K562 (cell line): ENCODE data around the gene OR52W1. TPM values are rescaled to one million over a fixed set of nuclear protein-coding genes. Genes with fewer than 3 reads are reported as not detected.

ENCODE experiments used
- ATAC-seq: fragments of 200-7000 bp; cut with Tn5 transposase; 3 replicates; pipeline ENCODE4 v1.9.1; 2020; ENCODE audit warnings: moderate library complexity
- BruUV-seq: library from RNA; stranded (reverse); fragments of 400-500 nt; replicated peaks from 2 replicates; lab custom pipeline; 2021; lab: Mats Ljungman, UMichigan
- CTCF ChIA-PET: fragments of 300-600 bp; formaldehyde crosslinking; extraction: SDS; loops from one replicate; lab custom pipeline; 2021; ENCODE audit warnings: low intra/inter-chr PET ratio; lab: Yijun Ruan, JAX
- POLR2A ChIA-PET: fragments of 300-600, 350-650 bp; sonication (Branson Sonifier 250); formaldehyde crosslinking; extraction: SDS; loops from one replicate; lab custom pipeline; 2021; ENCODE audit warnings: antibody characterized with exemption, inconsistent platforms; lab: Yijun Ruan, JAX
- DNase-seq, 4 experiments: peaks; one replicate each; pipeline versions ENCODE4 v3.0.0 to v3.0.0-alpha.2; 2011 to 2018; ENCODE audit warnings: low spot score in 3 of 4, mixed read lengths in 3 of 4; ENCODE audit errors: extremely low read depth in 1 of 4
- FAIRE-seq: peaks from 2 replicates; lab custom pipeline; 2011; peaks lifted over from hg19 to GRCh38; lab: Jason Lieb, UNC
- H2AFZ ChIP-seq: 2 replicates; pipeline ENCODE4 v1.6.0; 2011; ENCODE audit warnings: low read depth, low read length, control low read depth, inconsistent platforms
- H3K27ac ChIP-seq: fragments of 200-600 bp; 3 replicates; pipeline ENCODE4 v1.8.0; 2011; ENCODE audit warnings: low read depth, mild to moderate bottlenecking, control low read depth, inconsistent platforms, low read length, moderate library complexity, mixed read lengths; ENCODE audit errors: extremely low read depth
- H3K27me3 ChIP-seq, 2 experiments: fragments of 300-600 bp in 1 of 2; 2 replicates in 1 of 2; 3 replicates in 1 of 2; pipeline versions ENCODE4 v1.6.0 to v1.8.0; 2011; ENCODE audit warnings: inconsistent platforms in 2 of 2, low read length in 2 of 2, mild to moderate bottlenecking in 1 of 2, mixed read lengths in 1 of 2, moderate library complexity in 1 of 2; ENCODE audit not compliant: control insufficient read depth in 2 of 2, insufficient read depth in 2 of 2
- H3K36me3 ChIP-seq: fragments of 300-600 bp; 3 replicates; pipeline ENCODE4 v1.8.0; 2011; ENCODE audit warnings: mild to moderate bottlenecking, low read length, inconsistent platforms; ENCODE audit not compliant: control insufficient read depth, insufficient read depth
- H3K4me1 ChIP-seq, 2 experiments: fragments of 200-600 bp in 1 of 2; replicated peaks in 1 of 2; 2 replicates in 1 of 2; 3 replicates in 1 of 2; pipeline versions ENCODE4 v1.5.1 to v1.8.0; 2011; ENCODE audit warnings: inconsistent platforms in 2 of 2, low read length in 2 of 2, mild to moderate bottlenecking in 1 of 2, mixed read lengths in 1 of 2, moderate library complexity in 1 of 2; ENCODE audit not compliant: control insufficient read depth in 2 of 2, insufficient read depth in 2 of 2
- H3K4me2 ChIP-seq: 2 replicates; pipeline ENCODE4 v1.6.1; 2011; ENCODE audit warnings: low read length, control low read depth, inconsistent platforms, mixed read lengths; ENCODE audit not compliant: insufficient read depth
- H3K4me3 ChIP-seq: fragments of 200-600 bp; sonication (generic), shearing (Covaris generic); 2 replicates; pipeline ENCODE4 v1.5.1; 2016; ENCODE audit warnings: control low read depth, inconsistent platforms
- H3K79me2 ChIP-seq: fragments of 200-600 bp; 3 replicates; pipeline ENCODE4 v1.8.0; 2011; ENCODE audit warnings: low read length, inconsistent platforms; ENCODE audit not compliant: control insufficient read depth, insufficient read depth
- H3K9ac ChIP-seq, 2 experiments: 2 replicates each; pipeline versions ENCODE4 v1.6.0 to v1.6.1; 2011; ENCODE audit warnings: low read depth in 2 of 2, low read length in 2 of 2, control low read depth in 1 of 2, inconsistent platforms in 1 of 2, mild to moderate bottlenecking in 1 of 2, mixed read lengths in 1 of 2; ENCODE audit not compliant: insufficient read depth in 1 of 2
- H3K9me1 ChIP-seq: one replicate; pipeline ENCODE4 v1.6.0; 2011; ENCODE audit warnings: inconsistent platforms, mild to moderate bottlenecking, low read length, moderate library complexity; ENCODE audit not compliant: control insufficient read depth, insufficient read depth
- H3K9me3 ChIP-seq: replicated peaks from 2 replicates; pipeline ENCODE4 v1.5.1; 2011; ENCODE audit warnings: low read depth, low read length, inconsistent platforms; ENCODE audit not compliant: control insufficient read depth, insufficient read depth
- H4K20me1 ChIP-seq: replicated peaks from 2 replicates; pipeline ENCODE4 v1.6.1; 2011; ENCODE audit warnings: low read length, inconsistent platforms, mixed read lengths; ENCODE audit not compliant: control insufficient read depth, insufficient read depth
- BCL6 ChIP-seq: fragments of 250-450 bp; sonication (Bioruptor Pico); IDR thresholded peaks from 2 replicates; pipeline ENCODE4 v1.4.0; 2020
- CBFA2T3 ChIP-seq: fragments of 450-650 bp; IDR thresholded peaks from 2 replicates; pipeline ENCODE4 v1.6.1; 2017
- DIDO1 ChIP-seq: fragments of 450-650 bp; IDR thresholded peaks from 2 replicates; pipeline ENCODE4 v1.6.1; 2016; ENCODE audit warnings: low read depth, missing biosample characterization, missing genetic modification characterization
- DLX4 ChIP-seq: fragments of 250-450 bp; sonication (Bioruptor Pico); IDR thresholded peaks from 2 replicates; pipeline ENCODE4 v1.6.1; 2021; ENCODE audit warnings: mild to moderate bottlenecking
- ELF1 ChIP-seq: fragments of 200-800 bp; sonication (Bioruptor generic); IDR thresholded peaks from 2 replicates; pipeline ENCODE4 v1.6.1; 2016; ENCODE audit warnings: missing genetic modification characterization, missing compliant biosample characterization
- ETV6 ChIP-seq, 3 experiments: fragments of 150-350 bp in 1 of 3; sonication (generic) in 1 of 3; formaldehyde crosslinking in 1 of 3; IDR thresholded peaks; 2 replicates each; pipeline versions ENCODE4 v1.6.1 to v1.8.0; 2014 to 2022; ENCODE audit warnings: borderline replicate concordance in 2 of 3, low read depth in 2 of 3, antibody characterized with exemption in 1 of 3, low read length in 1 of 3, mild to moderate bottlenecking in 1 of 3, missing genetic modification reagents in 1 of 3
- FOS ChIP-seq: IDR thresholded peaks from 3 replicates; pipeline ENCODE4 v1.6.1; 2011; ENCODE audit not compliant: insufficient read length; ENCODE audit errors: extremely low read depth
- KDM1A ChIP-seq, 2 experiments: fragments of 450-650 bp; IDR thresholded peaks; 2 replicates each; pipeline ENCODE4 v1.6.1; 2016; ENCODE audit warnings: mild to moderate bottlenecking in 2 of 2
- LARP7 ChIP-seq: fragments of 450-650 bp; IDR thresholded peaks from 2 replicates; pipeline ENCODE4 v1.6.1; 2016
- NCOA4 ChIP-seq: fragments of 450-650 bp; IDR thresholded peaks from 2 replicates; pipeline ENCODE4 v1.6.1; 2018; ENCODE audit warnings: mild to moderate bottlenecking; ENCODE audit not compliant: partially characterized antibody
- NFE2 ChIP-seq: IDR thresholded peaks from 2 replicates; pipeline ENCODE4 v1.6.1; 2014; ENCODE audit warnings: antibody characterized with exemption, low read depth
- RAD51 ChIP-seq: fragments of 450-650 bp; IDR thresholded peaks from 2 replicates; pipeline ENCODE4 v1.7.1; 2016; ENCODE audit warnings: low read depth, mild to moderate bottlenecking, borderline replicate concordance
- RCOR1 ChIP-seq, 2 experiments: IDR thresholded peaks; 2 replicates each; pipeline ENCODE4 v1.6.1; 2012; ENCODE audit warnings: low read depth in 2 of 2, low read length in 2 of 2, borderline replicate concordance in 1 of 2, improper control_type of control experiment in 1 of 2
- RFX7 ChIP-seq: fragments of 250-450 bp; sonication (Bioruptor Pico); IDR thresholded peaks from 2 replicates; pipeline ENCODE4 v1.5.1; 2021; ENCODE audit warnings: mild to moderate bottlenecking
- STAG1 ChIP-seq: sonication (generic); formaldehyde crosslinking; IDR thresholded peaks from 2 replicates; pipeline ENCODE4 v1.5.0; 2020; ENCODE audit warnings: missing genetic modification reagents, borderline replicate concordance
- USF2 ChIP-seq: sonication (generic); formaldehyde crosslinking; IDR thresholded peaks from 2 replicates; pipeline ENCODE4 v1.5.0; 2020; ENCODE audit warnings: missing genetic modification reagents
- ZBTB33 ChIP-seq: sonication (generic); formaldehyde crosslinking; IDR thresholded peaks from 2 replicates; pipeline ENCODE4 v1.8.1; 2023; ENCODE audit warnings: mild to moderate bottlenecking, missing genetic modification reagents
- WGBS: fragments of 100-300 bp; shearing (Covaris generic); methylation state at CpG from one replicate; pipeline ENCODE4 v1.1.6; 2016; ENCODE audit warnings: low coverage, mixed read lengths; ENCODE audit not compliant: insufficient coverage; ENCODE audit errors: missing lambda C conversion rate; 5-methylcytosine and 5-hydroxymethylcytosine counted together
- in situ Hi-C: fragments of 300-500 bp; cut with MboI; formaldehyde crosslinking; loops from 4 replicates; pipeline ENCODE4 v1.15.0; 2018; ENCODE audit warnings: inconsistent platforms, mixed read lengths
- intact Hi-C: fragments of 100-400 bp; cut with micrococcal nuclease; formaldehyde crosslinking; loops from 2 replicates; pipeline ENCODE4 v1.14.2; 2022
- polyA plus RNA-seq, 8 experiments: library from polyadenylated mRNA; depleted of rRNA in 4 of 8; stranded (reverse) in 5 of 8; unstranded in 3 of 8; fragments of >200 nt; fragmentation: Nextera tagmentation in 2 of 8; fragmentation: Illumina TruSeq in 1 of 8; extraction: Ambion mirVana in 2 of 8; extraction: Trizol in 1 of 8; gene quantifications; 2 replicates each; pipeline versions ENCODE4 v1.2.1 to v1.2.3, GENCODE V29; 2011 to 2014; ENCODE audit warnings: inconsistent platforms in 1 of 8, missing spikeins in 1 of 8
- total RNA-seq, 7 experiments: library from RNA; depleted of rRNA in 6 of 7; stranded (reverse); fragments of >200 nt in 6 of 7; fragmentation: Illumina TruSeq in 2 of 7; extraction: Trizol in 2 of 7; gene quantifications; 2 replicates each; pipeline versions ENCODE4 v1.2.1 to v1.2.3, GENCODE V29; 2011 to 2021; ENCODE audit warnings: low replicate concordance in 1 of 7

OR52W1 gene
- total and polyA plus RNA-seq, 9 of the 15 experiments (the other 6 are each of a cell fraction or from before 2014, with no cell fraction given), result not detected

GRCh38 chr11:6152126-6152525 is 46.9 kb upstream of the OR52W1 start (continued):
- no peak for TF ChIP-seq ZBTB33 (CRISPR knock-in tag)
- no peak for TF ChIP-seq DLX4 (CRISPR knock-in tag)
- TF ChIP-seq NCOA4, result no peak
- TF ChIP-seq RFX7 (CRISPR knock-in tag), result no peak
- TF ChIP-seq FOS, result no peak

- no peak overlapping the region for H3K9ac ChIP-seq
- 6% methylated on average over 7 of the region's 7 CpGs for WGBS
- FAIRE-seq (no peak), DNase-seq (no peak), ATAC-seq (peak; percentile 48; the same call in 2 of the 3 replicates)
- no peaks in the 10 kb centered on the region for H3K4me1 ChIP-seq
- POLR2A ChIA-PET, result interaction anchor here (0.9 to 1.2 kb wide), 2 partner anchors 15 to 180 kb away, joined by 3 read pairs; no protein-coding TSS in a partner anchor
- no peaks in the 10 kb centered on the region for H3K36me3 ChIP-seq
- peaks cover 0 to 4% of the 10 kb centered on the region in 2 experiments; a peak in 1 of 5 replicates for H3K27me3 ChIP-seq
- H4K20me1 ChIP-seq, result no peaks in the 10 kb centered on the region
- no peak overlapping the region for H3K27ac ChIP-seq
- in situ Hi-C loops, result no loop called here
- no peak overlapping the region for H3K4me2 ChIP-seq
- H3K4me3 ChIP-seq, result no peak overlapping the region
- no peaks in the 10 kb centered on the region for H3K9me1 ChIP-seq
- no peaks in the 10 kb centered on the region for H3K9me3 ChIP-seq
- CTCF ChIA-PET, result no interaction called here
- no peaks in the 10 kb centered on the region for H3K79me2 ChIP-seq
- BruUV-seq, result no TSS peak
- intact Hi-C loops, result no loop called here
- no peak overlapping the region for H2AFZ ChIP-seq
- TF ChIP-seq USF2 (CRISPR knock-in tag) (peak; percentile 79), ETV6 (IDR thresholded peaks at IDR 0.05; ENCODE audit: borderline replicate concordance in 1 of 2, low read depth in 2 of 2, low read length in 1 of 2) (no peak), ETV6 (CRISPR knock-in tag; IDR thresholded peaks at IDR 0.05; ENCODE audit: borderline replicate concordance) (no peak), ELF1 (tag) (no peak), DIDO1 (tag) (no peak), KDM1A (IDR thresholded peaks at IDR 0.05) (peak; percentile 73 to 76; a peak in 3 of 4 replicates), CBFA2T3 (0 out of 2 replicates have a peak, but pooled peaks have one; percentile 4), BCL6 (CRISPR knock-in tag) (no peak), RCOR1 (IDR thresholded peaks at IDR 0.05; ENCODE audit: borderline replicate concordance in 1 of 2, low read depth in 2 of 2, low read length in 2 of 2) (peak in 1 of 2 experiments; percentile 57; a peak in 1 of 4 replicates), LARP7 (no peak), RAD51 (peak; percentile 70; the same call in 1 of the 2 replicates), STAG1 (no peak), NFE2 (0 out of 2 replicates have a peak, but pooled peaks have one; percentile 8)
Measured at GRCh38 chr11:6156628-6157359, 42.2 kb upstream of the OR52W1 start.
